Esophagus squamous epithelium (tissue), 5 donors: ENCODE results near the gene OR10A2. TPM values are rescaled to one million over a fixed set of nuclear protein-coding genes. Genes with fewer than 3 reads are reported as not detected.

Experiments used
- DNase-seq: peaks from one replicate; lab custom pipeline; 2025; lab: John Stamatoyannopoulos, UW
- H3K27ac ChIP-seq, 4 donors: fragments of 200-600 bp; sonication (generic); one replicate each; pipeline ENCODE4 v1.5.1; 2016 to 2019; ENCODE audit warnings: mild to moderate bottlenecking in 1 of 4
- H3K27me3 ChIP-seq, 4 donors: fragments of 200-600 bp; sonication (generic); 1 replicate in 3 of 4; 2 replicates in 1 of 4; pipeline versions ENCODE4 v1.5.1 to v1.6.0; 2017 to 2021; ENCODE audit warnings: antibody characterized with exemption in 1 of 4
- H3K36me3 ChIP-seq, 3 donors: fragments of 200-600 bp; sonication (generic); one replicate each; pipeline ENCODE4 v1.5.1; 2016 to 2019
- H3K4me1 ChIP-seq, 3 donors: fragments of 200-600 bp; sonication (generic); one replicate each; pipeline ENCODE4 v1.5.1; 2017 to 2019
- H3K4me3 ChIP-seq, 4 donors: fragments of 200-600 bp; sonication (generic); 1 replicate in 3 of 4; 2 replicates in 1 of 4; pipeline ENCODE4 v1.5.1; 2016 to 2019; ENCODE audit warnings: mild to moderate bottlenecking in 2 of 4, moderate library complexity in 1 of 4
- H3K9me3 ChIP-seq, 3 donors: fragments of 200-600 bp; sonication (generic); one replicate each; pipeline ENCODE4 v1.5.1; 2016 to 2019
- POLR2A ChIP-seq, 4 donors: fragments of 450-650 bp; IDR thresholded peaks; one replicate each; pipeline ENCODE4 v1.6.1; 2017; ENCODE audit warnings: antibody characterized with exemption in 4 of 4, mild to moderate bottlenecking in 4 of 4, moderate library complexity in 3 of 4
- WGBS, 2 donors: methylation state at CpG; one replicate each; pipeline ENCODE4 v1.1.5; 2018; 5-methylcytosine and 5-hydroxymethylcytosine counted together
- intact Hi-C: fragments of 100-400 bp; cut with DNase I; formaldehyde crosslinking; loops from one replicate; pipeline ENCODE4 v1.15.0; 2022
- total RNA-seq, 4 donors: library from RNA; depleted of rRNA; stranded (reverse); fragments of >200 nt; gene quantifications; one replicate each; pipeline ENCODE4 v1.1.0, GENCODE V29; 2016
- TF ChIP-seq, protein P1 (sequence below), 6 experiments: fragments of 450-650 bp in 4 of 6; fragments of 200-600 bp in 2 of 6; sonication (generic) in 2 of 6; IDR thresholded peaks; one replicate each; pipeline ENCODE4 v1.5.1; 2016 to 2019; ENCODE audit warnings: antibody characterized with exemption in 6 of 6, mild to moderate bottlenecking in 4 of 6, moderate library complexity in 4 of 6
- donor health status: DM: yes; HTN: yes; CAD: no.

Gene OR10A2, protein sequence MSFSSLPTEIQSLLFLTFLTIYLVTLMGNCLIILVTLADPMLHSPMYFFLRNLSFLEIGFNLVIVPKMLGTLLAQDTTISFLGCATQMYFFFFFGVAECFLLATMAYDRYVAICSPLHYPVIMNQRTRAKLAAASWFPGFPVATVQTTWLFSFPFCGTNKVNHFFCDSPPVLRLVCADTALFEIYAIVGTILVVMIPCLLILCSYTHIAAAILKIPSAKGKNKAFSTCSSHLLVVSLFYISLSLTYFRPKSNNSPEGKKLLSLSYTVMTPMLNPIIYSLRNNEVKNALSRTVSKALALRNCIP
- not detected for total RNA-seq

DNA sequence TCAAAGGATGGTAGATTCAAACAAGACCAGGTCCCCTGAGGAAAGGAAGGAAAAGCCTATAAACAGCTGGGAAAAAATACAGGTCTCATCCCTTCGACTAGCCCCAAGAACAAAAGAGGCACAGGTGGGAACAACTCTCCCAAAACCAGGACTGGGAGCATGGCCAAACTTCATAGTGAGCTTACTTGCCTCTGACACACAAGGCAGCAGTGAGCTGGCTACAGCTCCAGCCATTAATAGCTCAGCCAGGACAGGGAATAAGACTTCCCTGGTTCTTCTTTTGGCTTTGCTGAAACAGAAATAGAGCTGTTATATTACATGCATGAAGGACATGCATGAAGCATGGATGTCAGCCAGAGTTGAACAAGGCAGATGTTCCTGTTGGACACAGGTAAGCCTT is at the start of gene OR10A2:
Gene OR10A2 (plus strand): TSS at position 97 of the 400 bp plus-strand sequence. CDS start 6,698 bp downstream, outside the sequence.
- 11 to 33% methylated on average over 1 of the region's 1 CpG for WGBS, 2 donors
- Histone ChIP-seq H3K4me1 (no peaks in the 10 kb centered on the region), H3K9me3 (no peaks in the 10 kb centered on the region), H3K27me3 (no peaks in the 10 kb centered on the region), H3K27ac (no peak within 1 kb of the TSS), H3K4me3 (no peak within 1 kb of the TSS), H3K36me3 (no peaks in the 10 kb centered on the region)
- TF ChIP-seq, protein P1, sequence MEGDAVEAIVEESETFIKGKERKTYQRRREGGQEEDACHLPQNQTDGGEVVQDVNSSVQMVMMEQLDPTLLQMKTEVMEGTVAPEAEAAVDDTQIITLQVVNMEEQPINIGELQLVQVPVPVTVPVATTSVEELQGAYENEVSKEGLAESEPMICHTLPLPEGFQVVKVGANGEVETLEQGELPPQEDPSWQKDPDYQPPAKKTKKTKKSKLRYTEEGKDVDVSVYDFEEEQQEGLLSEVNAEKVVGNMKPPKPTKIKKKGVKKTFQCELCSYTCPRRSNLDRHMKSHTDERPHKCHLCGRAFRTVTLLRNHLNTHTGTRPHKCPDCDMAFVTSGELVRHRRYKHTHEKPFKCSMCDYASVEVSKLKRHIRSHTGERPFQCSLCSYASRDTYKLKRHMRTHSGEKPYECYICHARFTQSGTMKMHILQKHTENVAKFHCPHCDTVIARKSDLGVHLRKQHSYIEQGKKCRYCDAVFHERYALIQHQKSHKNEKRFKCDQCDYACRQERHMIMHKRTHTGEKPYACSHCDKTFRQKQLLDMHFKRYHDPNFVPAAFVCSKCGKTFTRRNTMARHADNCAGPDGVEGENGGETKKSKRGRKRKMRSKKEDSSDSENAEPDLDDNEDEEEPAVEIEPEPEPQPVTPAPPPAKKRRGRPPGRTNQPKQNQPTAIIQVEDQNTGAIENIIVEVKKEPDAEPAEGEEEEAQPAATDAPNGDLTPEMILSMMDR (IDR thresholded peaks at IDR 0.05): no peak
- no peak for TF ChIP-seq POLR2A (IDR thresholded peaks at IDR 0.05)
- intact Hi-C loops: no loop called here
- DNase-seq: no peak

DNA sequence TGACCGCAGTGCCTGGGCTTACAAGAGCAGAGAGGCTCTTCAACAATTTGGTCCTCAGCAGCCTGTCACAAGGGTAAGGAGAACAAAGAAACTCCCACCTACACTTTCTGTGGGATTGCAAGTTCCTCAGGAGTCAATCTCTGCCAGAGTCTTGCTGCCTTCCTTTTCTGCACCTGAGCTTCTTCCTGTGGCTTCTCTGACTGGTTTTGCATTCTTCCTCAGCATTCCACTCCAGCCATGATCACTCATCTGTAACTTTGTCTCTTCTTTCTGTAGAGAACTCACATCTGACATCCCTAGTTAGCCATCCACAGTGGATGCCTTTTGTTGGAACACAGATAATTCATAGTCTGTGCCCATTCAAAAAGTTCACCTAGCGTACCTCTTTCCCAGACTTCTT is 49.2 kb upstream of the OR10A2 start:
- intact Hi-C loops: no loop called here
- Histone ChIP-seq H3K36me3 (no peaks in the 10 kb centered on the region), H3K9me3 (no peaks in the 10 kb centered on the region), H3K4me1 (no peaks in the 10 kb centered on the region), H3K4me3 (no peak overlapping the region), H3K27me3 (no peaks in the 10 kb centered on the region), H3K27ac (no peak overlapping the region)
- no peak for TF ChIP-seq POLR2A (IDR thresholded peaks at IDR 0.05)
- TF ChIP-seq, protein P1 (IDR thresholded peaks at IDR 0.05): no peak
- DNase-seq: no peak
- 62 to 73% methylated on average over 2 of the region's 2 CpGs for WGBS, 2 donors

DNA sequence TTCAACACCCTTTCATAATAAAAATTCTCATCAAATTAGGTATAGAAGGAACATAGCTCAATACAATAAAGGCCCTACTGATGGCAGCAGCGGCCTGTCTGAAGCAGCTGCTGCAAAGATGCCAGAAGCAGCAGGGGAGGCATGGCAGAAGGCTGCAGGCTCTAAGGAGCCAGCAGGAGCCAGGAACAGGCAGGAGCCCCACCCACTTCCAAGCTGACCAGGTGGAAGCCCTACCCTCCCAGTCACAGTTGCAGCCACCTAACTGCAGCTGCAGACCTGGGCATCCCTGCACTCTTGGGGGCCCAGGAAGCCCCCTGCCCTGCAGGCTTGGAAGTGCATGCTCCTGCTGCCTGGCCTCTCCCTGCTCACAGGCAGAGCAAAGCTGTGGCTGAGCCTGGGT is 45.2 kb upstream of the OR10A2 start:
- intact Hi-C loops: no loop called here
- no peak overlapping the region for H3K27ac ChIP-seq
- 53 to 57% methylated on average over 1 of the region's 1 CpG for WGBS, 2 donors
- H3K4me1 ChIP-seq: no peaks in the 10 kb centered on the region
- no peak for DNase-seq
- TF ChIP-seq, protein P1 (IDR thresholded peaks at IDR 0.05): no peak
- no peak for TF ChIP-seq POLR2A (IDR thresholded peaks at IDR 0.05)
- no peaks in the 10 kb centered on the region for H3K36me3 ChIP-seq
- no peaks in the 10 kb centered on the region for H3K9me3 ChIP-seq
- no peak overlapping the region for H3K4me3 ChIP-seq
- no peaks in the 10 kb centered on the region for H3K27me3 ChIP-seq

DNA sequence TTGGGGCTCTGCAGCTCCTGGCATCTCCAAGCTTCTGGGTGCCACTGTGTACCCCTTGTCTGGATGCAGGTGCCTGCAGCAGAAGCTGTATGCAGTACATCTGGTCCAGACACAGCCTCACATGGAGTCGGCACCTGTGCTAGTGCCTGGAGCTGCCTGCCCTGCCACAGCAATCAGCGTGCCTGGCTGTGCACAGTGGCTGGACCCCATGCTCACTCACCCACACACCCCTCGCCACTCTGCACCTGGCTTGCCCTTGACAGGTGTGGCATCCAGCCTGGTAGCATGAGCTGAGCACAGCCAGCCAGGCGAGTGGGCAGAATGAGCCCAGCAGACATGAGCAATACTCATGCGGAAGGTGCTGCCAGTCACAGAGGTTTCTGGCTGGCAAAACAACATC is 43.9 kb upstream of the OR10A2 start:
- no peaks in the 10 kb centered on the region for H3K36me3 ChIP-seq
- H3K9me3 ChIP-seq: no peaks in the 10 kb centered on the region
- H3K27me3 ChIP-seq: no peaks in the 10 kb centered on the region
- no peaks in the 10 kb centered on the region for H3K4me1 ChIP-seq
- intact Hi-C loops: no loop called here
- H3K4me3 ChIP-seq: no peak overlapping the region
- H3K27ac ChIP-seq: no peak overlapping the region
- no peak for DNase-seq
- 100% methylated on average over 2 of the region's 5 CpGs; no CpG with 5 or more reads in 1 of the 2 donors for WGBS, 2 donors
- no peak for TF ChIP-seq POLR2A (IDR thresholded peaks at IDR 0.05)
- TF ChIP-seq, protein P1 (IDR thresholded peaks at IDR 0.05): no peak

DNA sequence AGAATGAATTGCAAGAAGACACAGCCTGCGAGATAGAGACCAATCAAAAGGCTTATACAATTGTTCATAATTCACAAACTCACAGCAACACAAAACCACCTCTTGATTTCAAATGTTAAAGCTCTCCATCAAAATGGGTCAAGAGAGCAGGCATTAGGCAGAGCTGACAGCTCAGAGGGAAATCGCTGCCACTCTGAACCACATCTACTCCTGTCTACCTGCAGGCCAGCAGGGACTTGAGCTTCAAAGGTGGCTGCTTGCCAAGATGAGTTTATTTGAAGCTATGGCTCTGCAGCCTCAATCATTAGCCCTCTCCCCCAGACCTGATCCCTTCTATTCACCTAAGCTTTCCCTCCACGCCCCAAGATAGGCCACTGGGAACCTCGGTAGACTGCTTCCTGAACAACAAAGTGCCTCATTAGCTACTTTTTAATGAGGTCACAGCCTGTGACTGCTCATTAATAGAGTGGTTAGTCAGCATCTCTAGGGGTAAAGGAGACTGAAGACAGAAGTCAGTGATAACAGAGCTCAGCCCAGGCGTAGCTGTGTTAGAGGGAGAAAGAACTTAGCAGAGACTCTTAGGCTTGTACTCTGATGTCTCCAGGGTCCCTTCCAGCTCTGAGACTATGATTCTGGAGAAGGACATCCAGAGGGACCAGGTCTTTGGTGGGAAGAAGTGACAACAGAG is 38.6 kb upstream of the OR10A2 start:
- TF ChIP-seq, protein P1 (IDR thresholded peaks at IDR 0.05): no peak
- TF ChIP-seq POLR2A (IDR thresholded peaks at IDR 0.05): no peak

More for the DNA sequence above, 38.6 kb upstream of the OR10A2 start:
- no peak overlapping the region for H3K4me3 ChIP-seq
- no peaks in the 10 kb centered on the region for H3K9me3 ChIP-seq
- no peaks in the 10 kb centered on the region for H3K4me1 ChIP-seq
- 52 to 80% methylated on average over 5 of the region's 5 CpGs for WGBS, 2 donors
- H3K27ac ChIP-seq: no peak overlapping the region
- DNase-seq: no peak
- intact Hi-C loops: no loop called here
- no peaks in the 10 kb centered on the region for H3K27me3 ChIP-seq
- H3K36me3 ChIP-seq: no peaks in the 10 kb centered on the region
